AG09309 (cell line): ENCODE data around the gene SPOCD1.

ENCODE experiments used
- DNase-seq: peaks from one replicate; pipeline ENCODE4 v3.0.0-alpha.2; 2010; ENCODE audit warnings: low read depth
- H3K4me3 ChIP-seq: 2 replicates; pipeline ENCODE4 v1.5.1; 2011; ENCODE audit warnings: mild to moderate bottlenecking, low read depth, low read length, moderate library complexity; ENCODE audit not compliant: control insufficient read depth
- TF ChIP-seq, protein P1 (sequence below): IDR thresholded peaks from 2 replicates; pipeline ENCODE4 v1.5.1; 2011; ENCODE audit warnings: mild to moderate bottlenecking, low read depth, low read length, inconsistent platforms; ENCODE audit not compliant: insufficient read depth, control insufficient read depth; ENCODE audit errors: missing control alignments

SPOCD1 gene

DNA sequence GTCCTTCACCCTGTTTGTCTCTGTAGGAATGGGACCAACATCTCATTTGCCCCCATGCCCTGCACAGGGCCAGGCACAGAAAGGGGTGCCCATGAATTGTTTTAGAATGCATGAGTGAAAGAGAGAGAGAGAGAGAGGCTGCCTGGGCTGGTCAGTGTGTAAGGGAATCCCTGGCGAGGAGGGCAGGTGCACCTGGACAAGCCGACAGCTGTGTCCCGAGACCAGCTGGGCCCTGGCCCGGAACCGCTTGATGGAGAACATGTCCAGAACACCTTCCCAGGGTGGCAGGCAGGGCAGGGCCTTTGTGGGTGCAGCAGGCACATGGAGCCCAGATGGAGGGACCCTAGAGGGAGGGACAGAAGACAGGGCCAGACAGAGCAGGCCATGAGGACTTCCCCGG, 22.7 kb downstream of the SPOCD1 start:
- H3K4me3 ChIP-seq, result no peak overlapping the region
- DNase-seq, result no peak
- TF ChIP-seq, protein P1, sequence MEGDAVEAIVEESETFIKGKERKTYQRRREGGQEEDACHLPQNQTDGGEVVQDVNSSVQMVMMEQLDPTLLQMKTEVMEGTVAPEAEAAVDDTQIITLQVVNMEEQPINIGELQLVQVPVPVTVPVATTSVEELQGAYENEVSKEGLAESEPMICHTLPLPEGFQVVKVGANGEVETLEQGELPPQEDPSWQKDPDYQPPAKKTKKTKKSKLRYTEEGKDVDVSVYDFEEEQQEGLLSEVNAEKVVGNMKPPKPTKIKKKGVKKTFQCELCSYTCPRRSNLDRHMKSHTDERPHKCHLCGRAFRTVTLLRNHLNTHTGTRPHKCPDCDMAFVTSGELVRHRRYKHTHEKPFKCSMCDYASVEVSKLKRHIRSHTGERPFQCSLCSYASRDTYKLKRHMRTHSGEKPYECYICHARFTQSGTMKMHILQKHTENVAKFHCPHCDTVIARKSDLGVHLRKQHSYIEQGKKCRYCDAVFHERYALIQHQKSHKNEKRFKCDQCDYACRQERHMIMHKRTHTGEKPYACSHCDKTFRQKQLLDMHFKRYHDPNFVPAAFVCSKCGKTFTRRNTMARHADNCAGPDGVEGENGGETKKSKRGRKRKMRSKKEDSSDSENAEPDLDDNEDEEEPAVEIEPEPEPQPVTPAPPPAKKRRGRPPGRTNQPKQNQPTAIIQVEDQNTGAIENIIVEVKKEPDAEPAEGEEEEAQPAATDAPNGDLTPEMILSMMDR, result no peak

DNA sequence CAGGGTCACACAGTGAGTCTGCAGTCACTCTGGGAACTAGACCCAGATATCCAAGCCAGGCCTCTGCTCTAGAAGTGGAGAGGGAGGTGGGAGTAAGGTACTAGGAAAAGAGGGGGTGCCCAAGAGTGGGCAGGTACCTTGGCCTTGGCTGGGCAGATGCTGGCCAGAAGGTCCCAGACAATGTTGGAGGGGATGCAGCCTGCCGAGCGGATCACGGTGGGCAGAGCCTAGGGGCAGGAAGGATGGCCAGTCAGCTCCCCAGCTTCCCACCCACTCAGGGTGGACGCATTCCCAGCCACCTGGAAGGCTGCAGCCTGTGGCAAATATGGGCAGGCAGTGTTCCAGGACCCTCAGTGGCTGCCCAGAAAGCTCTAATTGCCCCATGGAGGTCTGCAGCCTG, 23.3 kb downstream of the SPOCD1 start:
- H3K4me3 ChIP-seq, result no peak overlapping the region
- TF ChIP-seq, protein P1, result no peak
- no peak for DNase-seq

DNA sequence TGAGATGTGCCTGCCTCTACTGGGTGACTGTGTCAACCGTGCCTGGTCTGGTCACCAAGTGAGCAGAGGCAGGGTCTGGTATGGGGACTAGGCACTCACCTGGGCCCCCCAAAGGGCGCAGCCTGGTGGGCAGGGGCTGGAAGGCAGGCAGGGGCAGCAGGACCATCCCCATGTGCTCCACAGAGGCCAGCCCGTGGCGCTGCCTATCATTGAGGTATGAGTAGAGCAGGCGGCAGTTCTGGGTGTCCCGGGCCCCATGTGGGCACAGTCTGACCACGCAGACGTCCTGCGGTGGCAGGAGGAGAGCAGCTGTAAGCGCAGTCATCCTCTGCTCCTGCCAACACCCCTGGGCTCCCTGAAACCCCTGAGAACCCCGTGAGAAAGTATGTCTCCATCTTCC, 23.7 kb downstream of the SPOCD1 start:
- DNase-seq, result no peak
- TF ChIP-seq, protein P1, result no peak
- H3K4me3 ChIP-seq, result no peak overlapping the region

DNA sequence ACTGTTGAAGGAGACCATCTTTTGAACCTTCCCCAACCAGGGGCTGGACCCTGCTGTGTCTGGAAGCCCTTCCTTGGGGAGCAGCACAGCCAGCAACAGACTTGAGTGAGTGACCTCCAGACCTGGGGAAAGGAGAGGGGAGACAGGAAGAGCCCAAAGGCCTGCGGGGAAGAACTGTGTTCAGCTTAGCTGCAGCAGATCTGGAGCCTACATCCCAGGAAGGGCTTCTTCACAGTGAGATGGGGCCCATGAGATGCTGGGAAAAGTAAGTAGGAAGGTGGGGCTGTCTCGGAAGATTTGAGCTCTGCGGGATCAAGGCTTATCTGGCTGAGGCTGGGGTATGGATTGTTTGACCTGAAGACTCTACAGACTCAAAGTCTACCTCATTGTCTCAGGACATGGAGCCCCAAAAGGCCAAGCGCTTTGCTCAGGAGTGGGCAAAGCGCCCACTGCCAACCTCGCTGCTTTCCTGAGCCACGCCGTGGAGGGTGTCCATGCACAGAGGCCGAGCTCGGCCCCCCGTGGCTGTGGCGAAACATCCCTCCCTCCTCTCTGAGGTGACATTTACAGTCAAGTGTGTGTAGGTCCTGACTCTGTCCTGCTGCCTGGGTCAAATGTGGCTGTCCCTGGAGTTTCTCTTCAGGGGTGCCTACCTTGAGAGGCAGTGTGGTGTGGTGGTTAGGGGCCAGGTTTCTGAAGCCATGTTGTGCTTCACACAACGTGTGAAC, 24.5 kb downstream of the SPOCD1 start:
- TF ChIP-seq, protein P1, result no peak
- no peak for DNase-seq
- H3K4me3 ChIP-seq, result no peak overlapping the region

DNA sequence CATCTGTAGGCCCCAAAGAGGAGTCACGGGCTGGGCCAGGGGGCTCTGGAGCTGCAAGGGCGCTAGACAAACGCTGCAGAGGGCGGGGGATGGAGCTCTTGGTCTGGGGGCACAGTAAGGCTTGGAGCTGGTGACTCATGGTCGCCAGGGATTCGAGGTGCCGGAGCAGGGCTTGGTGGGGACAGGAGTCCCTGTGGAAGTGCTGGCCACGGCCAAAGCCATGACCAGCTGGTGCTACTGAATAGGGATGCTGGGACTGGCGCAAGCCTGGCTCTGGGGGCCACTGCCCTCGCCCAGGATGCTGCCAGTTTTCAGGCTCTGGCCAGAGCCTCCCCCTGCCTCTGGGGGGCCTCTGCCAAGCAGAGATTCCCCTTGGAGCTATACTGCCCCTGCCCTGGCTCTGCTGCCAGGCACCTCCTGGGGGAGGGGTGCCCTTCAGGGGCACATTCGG, 25.2 kb downstream of the SPOCD1 start:
- H3K4me3 ChIP-seq, result no peak overlapping the region
- DNase-seq, result no peak
- TF ChIP-seq, protein P1, result no peak

DNA sequence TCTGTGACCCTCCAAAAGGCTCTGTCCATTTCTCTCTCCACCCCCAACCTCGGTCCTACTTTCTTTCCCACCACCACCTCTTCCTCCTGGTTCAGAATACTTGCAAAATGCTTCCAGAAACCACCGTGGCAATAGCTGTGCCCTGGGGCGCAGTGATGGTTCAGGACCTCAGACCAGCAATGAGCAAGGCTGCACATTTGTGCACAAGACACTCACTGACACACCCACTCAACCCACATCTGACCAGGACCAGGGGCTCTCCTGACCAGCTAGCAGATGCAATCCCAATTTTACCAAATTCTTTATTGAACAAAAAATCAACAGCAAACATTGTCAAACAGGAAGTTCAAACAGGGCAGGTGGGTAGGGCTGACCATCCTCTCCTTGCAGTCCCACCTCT, 25.7 kb downstream of the SPOCD1 start:
- H3K4me3 ChIP-seq, result no peak overlapping the region
- TF ChIP-seq, protein P1, result no peak
- DNase-seq, result no peak
